Measurements from ENCODE around the gene LTBP1. TPM values are rescaled to one million over a fixed set of nuclear protein-coding genes. Genes with fewer than 3 reads are reported as not detected.

LTBP1 gene
- total RNA-seq, 1 experiment from 2014 or later: 2.2 TPM

GRCh38 chr2:33077844-33078243 is 131.1 kb downstream of the LTBP1 start:
- POLR2A ChIA-PET (ENCODE audit: low non-redundant PET): no interaction called here
- no TSS peak for BruUV-seq (replicated peaks)

GRCh38 chr2:33081691-33082090 is 134.9 kb downstream of the LTBP1 start:
- no TSS peak for BruUV-seq (replicated peaks)
- ChIA-PET CTCF (no interaction called here), POLR2A (ENCODE audit: low non-redundant PET) (no interaction called here)
- no peak for DNase-seq (ENCODE audit: low spot score)
- intact Hi-C loops (cut with micrococcal nuclease; ENCODE audit: unreplicated experiment): no loop called here
- no peaks in the 10 kb centered on the region for H3K4me1 ChIP-seq (ENCODE audit: insufficient read depth, low read length, poor library complexity, severe bottlenecking)
- no peaks in the 10 kb centered on the region for H3K9me3 ChIP-seq (ENCODE audit: low read depth, low read length, poor library complexity, severe bottlenecking)
- TF ChIP-seq EZH2 (IDR thresholded peaks at IDR 0.05; ENCODE audit: borderline replicate concordance, low read depth, low read length, poor library complexity, severe bottlenecking) (no peak), CTCF (conservative IDR thresholded peaks at IDR 0.05; ENCODE audit: low read depth, low read length) (no peak)
- no peaks in the 10 kb centered on the region for H3K36me3 ChIP-seq (ENCODE audit: insufficient read depth, low read length, poor library complexity, severe bottlenecking)
- H3K27ac ChIP-seq (ENCODE audit: low read depth, low read length, poor library complexity, severe bottlenecking): no peak overlapping the region
- no peaks in the 10 kb centered on the region for H3K27me3 ChIP-seq (replicated peaks; ENCODE audit: insufficient read depth, low read depth, low read length, poor library complexity)
- H3K4me3 ChIP-seq (ENCODE audit: low read depth, low read length, poor library complexity, severe bottlenecking): no peak overlapping the region

More at GRCh38 chr2:33077844-33078243, 131.1 kb downstream of the LTBP1 start:
- no peak for DNase-seq (ENCODE audit: low spot score)
- H3K36me3 ChIP-seq (ENCODE audit: insufficient read depth, low read length, poor library complexity, severe bottlenecking): no peaks in the 10 kb centered on the region
- CTCF ChIA-PET: no interaction called here
- no peak for TF ChIP-seq CTCF (conservative IDR thresholded peaks at IDR 0.05; ENCODE audit: low read depth, low read length)
- no peak for TF ChIP-seq EZH2 (IDR thresholded peaks at IDR 0.05; ENCODE audit: borderline replicate concordance, low read depth, low read length, poor library complexity, severe bottlenecking)
- no peak overlapping the region for H3K4me3 ChIP-seq (ENCODE audit: low read depth, low read length, poor library complexity, severe bottlenecking)
- intact Hi-C loops (cut with micrococcal nuclease; ENCODE audit: unreplicated experiment): no loop called here
- no peaks in the 10 kb centered on the region for H3K9me3 ChIP-seq (ENCODE audit: low read depth, low read length, poor library complexity, severe bottlenecking)
- H3K27ac ChIP-seq (ENCODE audit: low read depth, low read length, poor library complexity, severe bottlenecking): no peak overlapping the region
- no peaks in the 10 kb centered on the region for H3K4me1 ChIP-seq (ENCODE audit: insufficient read depth, low read length, poor library complexity, severe bottlenecking)
- H3K27me3 ChIP-seq (replicated peaks; ENCODE audit: insufficient read depth, low read depth, low read length, poor library complexity): no peaks in the 10 kb centered on the region

DNA sequence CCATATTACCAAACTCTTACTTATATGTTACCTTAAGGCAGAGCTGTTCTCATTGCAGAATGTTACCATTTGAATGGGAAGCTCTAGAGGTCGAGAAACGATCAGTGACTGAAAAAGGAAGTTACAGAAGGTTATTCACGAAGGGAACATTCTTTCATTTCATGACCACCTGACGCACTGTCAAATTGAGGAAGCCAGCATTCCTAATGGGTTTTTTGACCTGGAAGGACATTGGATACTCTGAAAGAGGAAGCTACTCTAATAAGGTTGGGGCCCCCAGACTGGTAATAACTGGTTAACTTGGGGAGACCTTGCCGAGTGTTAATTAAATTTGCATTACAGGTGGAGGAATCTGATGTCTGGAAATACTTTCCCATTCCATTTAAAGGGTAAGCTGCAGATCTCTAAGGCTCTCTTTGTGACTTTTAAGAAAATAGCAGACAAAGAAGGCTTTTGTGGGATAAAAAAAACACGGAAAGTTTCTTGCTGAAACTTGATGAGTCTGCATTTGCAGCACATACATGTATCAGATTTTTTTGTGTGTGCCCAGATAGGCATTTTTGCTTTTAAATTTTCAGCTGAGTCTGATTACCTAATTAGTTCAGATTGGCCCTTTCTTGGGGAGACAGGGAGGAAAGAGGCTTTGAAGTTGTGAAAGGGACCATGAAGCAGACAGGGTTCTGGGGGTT is 137.1 kb downstream of the LTBP1 start:
- intact Hi-C loops (cut with micrococcal nuclease; ENCODE audit: unreplicated experiment): no loop called here
- no peaks in the 10 kb centered on the region for H3K36me3 ChIP-seq (ENCODE audit: insufficient read depth, low read length, poor library complexity, severe bottlenecking)
- no peaks in the 10 kb centered on the region for H3K27me3 ChIP-seq (replicated peaks; ENCODE audit: insufficient read depth, low read depth, low read length, poor library complexity)
- POLR2A ChIA-PET (ENCODE audit: low non-redundant PET): no interaction called here
- no peak overlapping the region for H3K27ac ChIP-seq (ENCODE audit: low read depth, low read length, poor library complexity, severe bottlenecking)
- no peak overlapping the region for H3K4me3 ChIP-seq (ENCODE audit: low read depth, low read length, poor library complexity, severe bottlenecking)
- H3K4me1 ChIP-seq (ENCODE audit: insufficient read depth, low read length, poor library complexity, severe bottlenecking): no peaks in the 10 kb centered on the region
- DNase-seq (ENCODE audit: low spot score): no peak
- H3K9me3 ChIP-seq (ENCODE audit: low read depth, low read length, poor library complexity, severe bottlenecking): no peaks in the 10 kb centered on the region
- TF ChIP-seq CTCF (conservative IDR thresholded peaks at IDR 0.05; ENCODE audit: low read depth, low read length) (no peak), EZH2 (IDR thresholded peaks at IDR 0.05; ENCODE audit: borderline replicate concordance, low read depth, low read length, poor library complexity, severe bottlenecking) (no peak)
- BruUV-seq (replicated peaks): no TSS peak
- CTCF ChIA-PET: no interaction called here
